Measurements from ENCODE around the gene PTTG1IP. TPM values are rescaled to one million over a fixed set of nuclear protein-coding genes. Genes with fewer than 3 reads are reported as not detected.

Gene PTTG1IP
- total RNA-seq, 6 experiments from 2014 or later: 241 to 290 (median 277) TPM

DNA sequence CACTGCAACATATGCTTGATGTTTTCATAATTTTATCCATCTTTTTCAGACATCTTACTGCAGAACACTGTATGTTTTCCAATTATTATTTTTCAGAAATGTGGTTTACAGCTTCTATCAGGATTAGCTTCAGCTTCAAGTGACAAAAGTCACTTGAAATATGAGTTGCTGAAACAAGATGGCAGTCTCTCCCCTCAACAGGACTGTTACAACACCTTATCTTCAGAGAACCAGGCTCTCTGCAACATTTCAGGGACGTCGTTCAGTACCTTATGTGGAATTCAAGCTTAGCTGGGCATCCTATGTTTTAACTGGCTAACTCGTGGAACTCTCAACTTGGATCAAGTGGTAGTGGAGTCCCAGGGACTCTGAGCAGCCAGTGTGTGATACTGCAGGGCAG is 69.8 kb downstream of the PTTG1IP start:
- no peak overlapping the region for H3K4me3 Mint-ChIP-seq
- H3K27me3 Mint-ChIP-seq (ENCODE audit: insufficient read depth): peaks cover 5% of the 10 kb centered on the region; the same call in 1 of the 2 replicates
- no peak overlapping the region for H3K27ac Mint-ChIP-seq
- DNase-seq: no peak
- H3K9me3 Mint-ChIP-seq: no peaks in the 10 kb centered on the region
- TF ChIP-seq, protein P1, sequence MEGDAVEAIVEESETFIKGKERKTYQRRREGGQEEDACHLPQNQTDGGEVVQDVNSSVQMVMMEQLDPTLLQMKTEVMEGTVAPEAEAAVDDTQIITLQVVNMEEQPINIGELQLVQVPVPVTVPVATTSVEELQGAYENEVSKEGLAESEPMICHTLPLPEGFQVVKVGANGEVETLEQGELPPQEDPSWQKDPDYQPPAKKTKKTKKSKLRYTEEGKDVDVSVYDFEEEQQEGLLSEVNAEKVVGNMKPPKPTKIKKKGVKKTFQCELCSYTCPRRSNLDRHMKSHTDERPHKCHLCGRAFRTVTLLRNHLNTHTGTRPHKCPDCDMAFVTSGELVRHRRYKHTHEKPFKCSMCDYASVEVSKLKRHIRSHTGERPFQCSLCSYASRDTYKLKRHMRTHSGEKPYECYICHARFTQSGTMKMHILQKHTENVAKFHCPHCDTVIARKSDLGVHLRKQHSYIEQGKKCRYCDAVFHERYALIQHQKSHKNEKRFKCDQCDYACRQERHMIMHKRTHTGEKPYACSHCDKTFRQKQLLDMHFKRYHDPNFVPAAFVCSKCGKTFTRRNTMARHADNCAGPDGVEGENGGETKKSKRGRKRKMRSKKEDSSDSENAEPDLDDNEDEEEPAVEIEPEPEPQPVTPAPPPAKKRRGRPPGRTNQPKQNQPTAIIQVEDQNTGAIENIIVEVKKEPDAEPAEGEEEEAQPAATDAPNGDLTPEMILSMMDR (IDR thresholded peaks at IDR 0.05): no peak
- H3K4me1 Mint-ChIP-seq (ENCODE audit: low read depth): peaks cover 30% of the 10 kb centered on the region
- H3K36me3 Mint-ChIP-seq (ENCODE audit: low read depth): peaks cover 39% of the 10 kb centered on the region

GRCh38 chr21:44802396-44803153 is 70.9 kb downstream of the PTTG1IP start:
- Mint-ChIP-seq H3K36me3 (ENCODE audit: low read depth) (peaks cover 44% of the 10 kb centered on the region), H3K27ac (peak overlapping the region; percentile 67), H3K4me3 (peak overlapping the region; percentile 96), H3K27me3 (ENCODE audit: insufficient read depth) (peaks cover 6% of the 10 kb centered on the region; the same call in 1 of the 2 replicates), H3K4me1 (ENCODE audit: low read depth) (peaks cover 34% of the 10 kb centered on the region), H3K9me3 (no peaks in the 10 kb centered on the region)
- DNase-seq: peak; percentile 9
- TF ChIP-seq, protein P1 (IDR thresholded peaks at IDR 0.05): peak; percentile 30; the same call in 1 of the 2 replicates

DNA sequence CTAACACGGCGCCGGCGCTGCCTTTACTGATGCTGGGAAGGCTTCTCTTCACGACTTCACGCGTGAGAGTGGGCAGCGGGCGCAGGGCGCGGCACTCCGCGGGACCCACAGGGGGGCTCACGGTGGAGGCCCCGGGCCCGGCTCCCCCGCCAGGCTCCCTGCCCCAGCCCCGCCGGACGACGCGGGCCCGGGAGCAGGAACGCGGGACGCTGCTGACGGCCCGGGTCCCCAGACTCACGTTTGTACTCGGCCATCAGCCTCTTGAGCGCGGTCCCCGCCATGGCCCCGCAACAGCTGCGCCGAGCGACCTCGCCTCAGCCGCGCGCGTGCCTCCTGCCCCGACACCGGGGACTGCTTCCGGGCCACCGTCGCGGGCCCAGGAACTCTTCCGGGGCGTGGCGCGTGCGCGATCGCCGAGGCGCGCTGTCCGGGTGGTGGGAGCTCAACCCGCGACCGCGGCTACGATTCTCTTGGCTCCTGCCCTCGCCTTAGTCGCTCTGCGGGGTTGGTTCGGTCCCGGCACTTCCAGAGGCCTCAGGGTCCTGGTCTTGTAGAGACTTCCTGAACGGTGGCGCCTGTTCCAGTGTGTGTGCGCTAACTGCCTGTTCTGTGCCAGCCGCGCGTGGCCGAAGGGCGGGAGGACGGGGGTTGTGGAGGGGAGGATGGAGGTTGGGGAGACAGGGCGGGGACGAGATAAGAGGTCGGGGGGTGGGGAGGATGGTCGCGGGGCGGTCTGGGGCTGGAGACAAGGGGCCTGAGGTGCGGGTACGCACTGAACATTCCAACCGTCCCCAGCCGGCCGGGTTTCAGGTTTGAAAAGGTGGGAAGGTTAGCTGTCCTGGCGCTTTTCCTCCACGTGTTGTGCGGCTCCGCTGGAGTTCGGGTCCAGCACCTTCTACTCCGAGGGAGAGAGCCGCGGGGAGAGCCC is 71.8 kb downstream of the PTTG1IP start, which contains the start of gene UBE2G2:
Gene UBE2G2 (minus strand): TSS at position 353 of the 928 bp plus-strand sequence. CDS start 72 bp downstream, at position 281.
- Mint-ChIP-seq H3K27ac (peak within 1 kb of the TSS; percentile 67), H3K9me3 (no peaks in the 10 kb centered on the region), H3K4me3 (peak within 1 kb of the TSS; percentile 96), H3K36me3 (ENCODE audit: low read depth) (peaks cover 44% of the 10 kb centered on the region), H3K4me1 (ENCODE audit: low read depth) (peaks cover 39% of the 10 kb centered on the region), H3K27me3 (ENCODE audit: insufficient read depth) (peaks cover 4% of the 10 kb centered on the region; the same call in 1 of the 2 replicates)
- TF ChIP-seq, protein P1 (IDR thresholded peaks at IDR 0.05): no peak
- DNase-seq: peak; percentile 60

DNA sequence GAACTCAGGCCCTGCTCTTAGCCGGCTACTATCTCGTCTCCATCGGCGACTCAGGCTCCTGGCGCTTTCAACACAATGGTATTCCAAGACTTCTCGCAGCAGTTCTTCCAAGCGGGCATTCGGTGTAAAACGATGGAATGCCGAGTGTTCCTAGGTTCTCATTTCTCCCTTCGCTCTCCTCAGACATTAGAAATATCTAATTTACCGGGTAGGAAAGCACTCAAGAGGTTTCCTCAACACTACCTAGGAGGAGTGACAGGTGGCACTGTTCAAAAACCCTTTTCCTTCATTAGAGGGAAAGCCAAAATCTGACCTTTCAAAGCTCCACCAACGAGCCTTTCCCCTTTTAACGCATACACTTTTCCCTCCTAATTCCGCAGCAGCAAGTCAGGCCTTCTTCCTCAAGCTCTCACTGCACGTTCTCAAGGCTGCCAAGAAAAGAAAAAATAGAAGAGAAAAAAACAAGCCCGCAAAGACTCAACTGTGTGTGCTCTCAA is 72.5 kb downstream of the PTTG1IP start:
- Mint-ChIP-seq H3K9me3 (no peaks in the 10 kb centered on the region), H3K36me3 (ENCODE audit: low read depth) (peaks cover 41% of the 10 kb centered on the region), H3K4me3 (peak overlapping the region; percentile 96), H3K27ac (peak overlapping the region; percentile 61), H3K4me1 (ENCODE audit: low read depth) (peaks cover 45% of the 10 kb centered on the region), H3K27me3 (ENCODE audit: insufficient read depth) (peaks cover 4% of the 10 kb centered on the region; the same call in 1 of the 2 replicates)
- TF ChIP-seq, protein P1 (IDR thresholded peaks at IDR 0.05): peak; percentile 62
- peak; percentile 28 for DNase-seq

GRCh38 chr21:44800103-44800502 is 73.4 kb downstream of the PTTG1IP start:
- Mint-ChIP-seq H3K4me1 (ENCODE audit: low read depth) (peaks cover 45% of the 10 kb centered on the region), H3K9me3 (no peaks in the 10 kb centered on the region), H3K36me3 (ENCODE audit: low read depth) (peaks cover 33% of the 10 kb centered on the region), H3K27me3 (ENCODE audit: insufficient read depth) (peaks cover 2% of the 10 kb centered on the region; the same call in 1 of the 2 replicates), H3K27ac (no peak overlapping the region), H3K4me3 (peak overlapping the region; percentile 96)
- TF ChIP-seq, protein P1 (IDR thresholded peaks at IDR 0.05): peak; percentile 57
- no peak for DNase-seq
